NT2/D1 (cell line): ENCODE results near the gene COMMD8.

Source experiments
- SUZ12 ChIP-seq: IDR thresholded peaks from 2 replicates; pipeline ENCODE4 v1.6.1; 2011; ENCODE audit not compliant: insufficient read length, insufficient read depth; ENCODE audit errors: extremely low read depth
- ZNF274 ChIP-seq: IDR thresholded peaks from 2 replicates; pipeline ENCODE4 v1.6.1; 2011; ENCODE audit warnings: mild to moderate bottlenecking, low read depth, low read length

DNA sequence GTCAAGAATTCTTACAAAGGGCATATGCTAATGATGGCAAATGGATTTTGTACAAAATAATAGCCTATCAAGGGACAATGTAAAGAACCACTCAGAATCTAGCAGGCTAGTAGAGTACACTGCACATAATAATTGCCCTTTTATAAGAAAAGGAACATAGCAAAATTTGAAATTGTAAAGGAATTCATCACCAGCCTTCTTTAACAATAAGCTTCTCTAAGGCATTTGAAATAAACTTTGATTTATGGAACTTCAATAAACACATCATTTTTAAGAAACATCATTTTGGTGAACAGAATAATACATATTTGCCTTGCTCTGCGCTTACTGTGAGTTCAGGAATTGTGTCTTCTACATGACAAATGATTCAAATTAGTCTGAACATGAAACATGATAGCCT lies 11.9 kb upstream of the COMMD8 start:
- TF ChIP-seq SUZ12 (no peak), ZNF274 (no peak)
